SKM-1 treated with dmso at 0.1 percent for 144 hours (cell line): ENCODE measurements around the gene IL36G.

ENCODE experiments used
- DNase-seq: peaks from one replicate; lab custom pipeline; 2025; ENCODE audit not compliant: unreplicated experiment; lab: John Stamatoyannopoulos, UW

The IL36G gene

GRCh38 chr2:112972423-112973086 is 5.3 kb upstream of the IL36G start:
- no peak for DNase-seq

DNA sequence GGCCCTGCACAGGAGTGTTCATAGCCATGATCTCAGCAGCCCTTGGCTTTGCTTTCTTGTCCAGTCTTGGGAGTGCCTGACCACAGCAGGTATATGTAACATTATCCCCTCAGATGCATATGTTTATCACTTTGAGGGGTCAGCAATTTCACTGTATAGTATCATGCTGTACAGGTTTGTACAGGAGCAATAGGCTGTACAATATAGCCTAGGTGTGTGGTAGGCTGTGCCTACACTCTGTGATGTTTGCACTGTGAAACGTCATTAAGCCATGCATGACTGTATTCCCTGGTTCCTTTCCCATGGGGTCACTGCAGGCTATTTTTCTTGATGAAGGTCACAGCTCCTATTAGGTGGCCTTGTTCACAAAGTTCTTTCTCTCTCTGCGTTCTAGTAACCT is 4.7 kb upstream of the IL36G start:
- no peak for DNase-seq

DNA sequence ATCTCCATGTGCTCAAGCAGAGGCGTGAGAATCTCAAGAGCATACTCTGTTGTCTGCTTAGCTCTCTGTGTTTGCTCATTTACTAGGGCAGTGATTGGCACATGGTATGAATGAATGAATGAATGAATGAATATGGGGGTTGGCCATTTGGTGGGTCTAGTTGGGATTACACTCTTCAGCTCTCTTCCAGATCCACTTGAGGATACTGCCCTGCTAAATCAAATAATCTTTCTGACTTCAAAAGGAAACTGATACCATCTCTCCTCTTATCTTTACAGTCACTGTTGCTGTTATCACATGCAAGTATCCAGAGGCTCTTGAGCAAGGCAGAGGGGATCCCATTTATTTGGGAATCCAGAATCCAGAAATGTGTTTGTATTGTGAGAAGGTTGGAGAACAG is 1.9 kb downstream of the IL36G start:
- no peak for DNase-seq

DNA sequence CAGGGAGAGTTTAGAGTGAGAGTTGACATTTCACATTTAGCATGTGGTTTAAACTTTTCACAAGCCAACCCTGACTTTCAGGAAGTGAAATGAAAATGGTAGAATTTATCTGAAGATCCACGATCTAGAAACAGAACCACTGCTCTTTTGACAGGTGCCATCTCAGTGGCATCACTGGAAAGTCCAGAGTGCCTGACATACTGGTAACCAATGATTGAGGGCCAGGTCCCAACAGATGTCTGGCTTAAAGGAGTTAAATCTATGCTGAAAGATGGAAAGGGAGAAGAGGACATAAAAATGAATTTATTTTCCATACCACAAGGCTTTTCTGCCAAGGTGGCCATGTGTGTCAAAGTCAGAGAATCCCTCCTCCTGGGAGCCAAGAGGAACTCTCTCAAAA is 2.7 kb downstream of the IL36G start:
- DNase-seq: no peak

DNA sequence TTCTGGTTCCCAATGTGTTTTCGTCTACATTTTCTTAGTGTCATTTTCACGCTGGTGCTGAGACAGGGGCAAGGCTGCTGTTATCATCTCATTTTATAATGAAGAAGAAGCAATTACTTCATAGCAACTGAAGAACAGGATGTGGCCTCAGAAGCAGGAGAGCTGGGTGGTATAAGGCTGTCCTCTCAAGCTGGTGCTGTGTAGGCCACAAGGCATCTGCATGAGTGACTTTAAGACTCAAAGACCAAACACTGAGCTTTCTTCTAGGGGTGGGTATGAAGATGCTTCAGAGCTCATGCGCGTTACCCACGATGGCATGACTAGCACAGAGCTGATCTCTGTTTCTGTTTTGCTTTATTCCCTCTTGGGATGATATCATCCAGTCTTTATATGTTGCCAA is 7.3 kb downstream of the IL36G start:
- no peak for DNase-seq

DNA sequence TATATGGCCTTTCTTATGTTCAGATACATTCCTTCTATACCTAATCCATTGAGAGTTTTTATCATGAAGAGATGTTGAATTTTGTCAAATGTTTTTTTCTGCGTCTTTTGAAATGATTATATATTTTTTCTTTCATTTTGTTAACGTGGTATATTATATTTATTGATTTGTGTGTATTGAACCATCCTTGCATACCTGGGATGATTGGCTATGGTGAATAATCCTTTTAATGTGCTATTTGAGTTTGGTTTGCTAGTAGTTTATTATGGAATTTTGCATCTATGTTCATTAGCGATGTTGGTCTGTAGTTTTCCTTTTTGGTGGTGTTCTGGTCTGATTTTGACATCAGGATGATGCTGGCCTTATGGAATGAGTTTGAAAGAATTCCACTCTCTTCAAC is 11.8 kb downstream of the IL36G start:
- no peak for DNase-seq

- no peak for DNase-seq
These were observed 16.0 kb downstream of the IL36G start for GRCh38 chr2:112993831-112994230.

GRCh38 chr2:112994648-112995047 is 16.8 kb downstream of the IL36G start:
- DNase-seq: no peak

DNA sequence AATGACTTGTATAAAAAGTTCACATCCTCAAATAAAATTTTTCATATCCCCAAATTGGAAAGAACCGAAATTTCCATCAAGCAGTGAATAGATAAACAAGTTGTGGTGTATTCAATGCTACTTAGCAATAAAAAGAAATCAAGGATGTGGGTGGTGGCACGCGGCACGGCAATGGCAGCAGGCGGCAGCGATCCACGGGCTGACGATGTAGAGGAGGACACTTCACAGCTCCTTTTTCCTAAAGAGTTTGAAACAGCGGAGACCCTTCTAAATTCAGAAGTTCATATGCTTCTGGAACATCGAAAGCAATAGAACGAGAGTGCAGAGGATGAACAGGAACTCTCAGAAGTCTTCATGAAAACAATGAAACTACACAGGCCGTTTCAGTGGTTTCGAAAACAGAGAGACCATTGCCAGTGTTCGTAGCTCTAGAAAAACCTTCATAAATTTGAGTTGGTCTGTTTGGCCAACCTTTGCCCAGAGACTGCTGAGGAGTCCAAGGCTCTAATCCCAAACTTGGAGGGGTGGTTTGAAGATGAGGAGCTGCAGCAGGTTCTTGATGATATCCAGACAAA is 17.6 kb downstream of the IL36G start:
- DNase-seq: no peak

DNA sequence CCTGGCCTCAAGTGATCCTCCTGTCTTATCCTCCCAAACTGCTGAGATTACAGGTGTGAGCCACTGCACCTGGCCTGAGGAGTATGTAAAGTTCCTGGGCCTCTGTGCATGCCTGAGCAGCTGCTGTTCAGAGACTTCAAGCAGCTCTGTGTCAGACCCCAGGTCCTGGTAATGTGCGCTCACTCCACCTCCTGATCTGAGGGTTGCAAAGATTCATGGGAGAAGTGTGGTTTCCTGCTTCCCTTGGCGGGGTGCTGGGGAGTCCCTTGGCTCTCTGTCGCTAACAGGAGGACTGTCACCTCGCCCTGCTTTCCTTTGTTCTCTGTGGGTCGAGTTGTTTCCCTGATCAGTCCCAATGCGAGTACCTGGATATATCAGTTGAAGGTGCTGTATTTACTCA is 18.8 kb downstream of the IL36G start:
- no peak for DNase-seq

GRCh38 chr2:112997151-112997550 is 19.3 kb downstream of the IL36G start:
- no peak for DNase-seq

- no peak for DNase-seq
These were observed 22.6 kb downstream of the IL36G start for GRCh38 chr2:113000436-113000835.

DNA sequence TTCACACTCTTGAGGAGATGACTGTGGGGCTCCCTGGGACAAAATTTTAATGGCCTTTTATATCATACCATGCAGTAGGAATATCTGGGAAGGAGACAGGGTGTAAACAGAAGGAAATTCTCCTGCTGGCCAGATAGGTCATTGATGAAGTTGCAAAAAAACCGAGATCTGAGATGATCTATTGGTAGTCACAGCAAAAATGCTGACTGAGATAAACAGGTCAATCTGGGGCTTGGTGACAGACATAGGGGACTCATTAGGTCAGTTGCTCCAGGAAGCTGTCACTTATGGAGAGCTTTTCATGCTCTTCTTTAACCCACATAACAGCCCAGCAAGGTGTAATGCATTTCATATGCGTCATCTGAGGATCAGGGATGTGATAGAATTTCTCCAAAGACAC is 24.9 kb downstream of the IL36G start:
- no peak for DNase-seq

GRCh38 chr2:113005030-113005509 is 27.3 kb downstream of the IL36G start, which contains the start of gene IL36A:
Gene IL36A (plus strand): TSS chr2:113005459. CDS start chr2:113005872, 413 bp downstream.
- DNase-seq: no peak

DNA sequence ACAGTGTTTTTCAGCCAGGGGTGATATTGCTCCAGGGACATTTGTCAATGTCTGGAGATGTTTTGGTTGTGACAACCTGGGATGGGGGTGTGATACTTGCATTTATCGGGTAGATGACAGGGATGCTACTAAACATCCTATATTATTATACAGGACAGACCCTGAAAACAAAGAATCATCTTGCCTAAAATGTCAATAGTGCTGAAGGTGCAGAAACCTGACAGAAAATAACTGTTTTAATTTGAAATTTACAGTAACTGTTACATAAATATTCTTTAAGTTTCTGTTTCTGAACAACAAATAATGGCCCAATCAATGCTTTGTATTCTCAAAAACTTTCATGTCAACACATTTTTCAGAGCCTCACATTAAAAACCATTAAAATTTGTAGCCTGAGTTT is 29.4 kb downstream of the IL36G start:
- DNase-seq: no peak

DNA sequence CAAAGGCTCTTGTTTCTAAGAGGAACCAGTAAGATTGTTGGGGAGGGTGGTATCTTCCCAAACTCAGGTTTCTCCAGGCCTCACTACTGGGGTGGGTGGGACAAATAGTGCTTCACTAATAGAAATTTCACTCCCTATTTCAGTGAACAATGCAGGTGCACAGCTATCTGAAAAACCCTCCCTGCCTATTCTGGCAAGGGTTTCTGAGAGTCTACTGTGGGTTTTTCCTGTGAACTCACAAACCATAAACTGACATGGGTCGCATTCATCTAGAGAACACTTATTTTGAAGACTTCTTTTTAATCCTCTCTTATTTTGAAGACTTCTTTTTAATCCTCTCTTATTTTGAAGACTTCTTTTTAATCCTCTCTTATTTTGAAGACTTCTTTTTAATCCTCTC is 31.8 kb downstream of the IL36G start:
- no peak for DNase-seq

- DNase-seq: no peak
These were observed 32.3 kb downstream of the IL36G start for GRCh38 chr2:113010088-113010487.

- DNase-seq: no peak
These were observed 33.3 kb downstream of the IL36G start for GRCh38 chr2:113011108-113011507.

- no peak for DNase-seq
These were observed 34.9 kb downstream of the IL36G start for GRCh38 chr2:113012436-113013335.

DNA sequence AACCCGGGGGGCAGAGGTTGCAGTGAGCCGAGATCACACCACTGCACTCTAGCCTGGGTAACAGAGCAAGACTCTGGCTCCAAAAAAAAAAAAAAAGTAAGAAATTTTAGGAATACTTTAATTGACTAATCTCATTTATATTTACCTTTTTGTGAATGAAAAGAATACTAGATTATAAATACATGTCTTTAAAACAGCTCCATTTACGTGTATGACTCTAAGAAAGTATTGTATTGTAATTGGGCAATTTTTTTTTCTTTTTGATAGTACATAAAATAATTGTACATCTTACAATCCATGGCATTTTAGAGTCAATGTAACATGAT is 35.5 kb downstream of the IL36G start:
- DNase-seq: no peak

GRCh38 chr2:113014067-113014466 is 36.3 kb downstream of the IL36G start:
- DNase-seq: no peak

DNA sequence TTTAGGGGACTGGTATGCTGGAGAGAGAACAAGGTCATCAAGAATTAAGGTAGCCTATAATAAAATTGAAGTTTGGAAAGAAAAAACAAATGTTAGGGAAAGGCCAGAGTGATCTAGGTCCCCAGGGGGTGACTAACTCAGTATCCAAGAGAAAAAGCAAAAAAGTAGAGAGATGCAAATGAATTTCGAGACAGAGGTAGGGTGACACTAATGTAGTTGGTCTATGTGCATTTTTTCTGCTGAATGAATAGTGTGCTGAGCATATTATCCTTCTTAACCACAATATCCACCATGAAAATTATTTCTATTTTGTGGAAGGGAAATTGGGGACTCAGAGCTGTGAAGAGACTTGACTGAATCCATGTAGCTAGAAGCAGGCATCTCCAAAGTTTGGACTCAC is 37.2 kb downstream of the IL36G start:
- DNase-seq: no peak
